Hair follicular keratinocyte (primary cell): Measurements from ENCODE around the gene NOTO. TPM values are rescaled to one million over a fixed set of nuclear protein-coding genes. Genes with fewer than 3 reads are reported as not detected.

Source experiments
- total RNA-seq: library from RNA; depleted of rRNA; stranded (reverse); fragments of >200 nt; gene quantifications from 2 replicates; pipeline ENCODE4 v1.2.3, GENCODE V29; 2015

The NOTO gene, protein sequence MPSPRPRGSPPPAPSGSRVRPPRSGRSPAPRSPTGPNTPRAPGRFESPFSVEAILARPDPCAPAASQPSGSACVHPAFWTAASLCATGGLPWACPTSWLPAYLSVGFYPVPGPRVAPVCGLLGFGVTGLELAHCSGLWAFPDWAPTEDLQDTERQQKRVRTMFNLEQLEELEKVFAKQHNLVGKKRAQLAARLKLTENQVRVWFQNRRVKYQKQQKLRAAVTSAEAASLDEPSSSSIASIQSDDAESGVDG
- total RNA-seq = not detected in 2 replicates

GRCh38 chr2:73202156-73203054 lies at the start of gene NOTO:
NOTO (plus strand) TSS chr2:73202574; CDS start chr2:73202667, 93 bp downstream.

DNA sequence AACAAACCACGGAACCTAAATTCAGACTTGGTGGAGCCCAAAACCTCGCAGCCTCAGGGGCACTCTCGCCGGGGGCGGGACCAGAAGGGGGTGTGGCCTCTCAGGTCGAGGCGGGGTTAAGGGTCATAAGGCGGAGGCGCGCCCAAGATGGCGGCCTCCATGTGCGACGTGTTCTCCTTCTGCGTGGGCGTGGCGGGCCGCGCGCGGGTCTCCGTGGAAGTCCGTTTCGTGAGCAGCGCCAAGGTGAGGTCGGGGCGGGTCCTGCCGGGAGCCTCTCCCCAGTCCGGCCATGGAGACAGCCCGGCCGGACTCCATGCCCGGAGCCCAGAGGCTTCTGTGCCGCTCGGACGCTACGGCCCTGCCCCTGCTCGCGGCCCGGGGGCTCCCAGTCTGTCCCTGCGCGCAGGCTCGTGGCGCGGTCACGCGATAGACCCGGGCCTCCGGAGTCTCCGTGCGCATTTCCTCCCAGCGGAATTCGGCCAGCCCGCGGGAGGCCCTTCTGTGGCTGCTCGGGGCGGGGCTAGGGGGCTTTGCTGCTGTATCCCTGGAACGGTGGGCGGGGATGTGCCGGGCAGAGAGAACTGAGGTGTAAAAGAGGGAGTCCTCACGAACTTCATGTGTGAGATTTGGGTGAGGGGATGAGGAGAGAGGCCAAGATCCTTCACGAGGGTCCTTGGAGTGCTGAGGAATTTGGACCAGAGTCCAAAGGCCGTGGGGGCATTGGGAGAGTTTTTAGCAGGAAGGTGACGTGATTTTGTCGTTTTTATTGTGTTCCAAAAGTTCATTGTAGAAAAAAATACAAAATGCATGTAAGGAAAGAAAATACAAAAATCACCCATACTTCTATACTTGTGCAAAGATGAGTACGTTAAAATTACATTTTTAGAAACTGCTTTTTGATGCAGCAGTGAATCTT lies 12.0 kb downstream of the NOTO start, which contains the start of gene SMYD5:
Gene SMYD5 (plus strand): TSS at position 126 of the 916 bp plus-strand sequence. CDS start 22 bp downstream, at position 148.

DNA sequence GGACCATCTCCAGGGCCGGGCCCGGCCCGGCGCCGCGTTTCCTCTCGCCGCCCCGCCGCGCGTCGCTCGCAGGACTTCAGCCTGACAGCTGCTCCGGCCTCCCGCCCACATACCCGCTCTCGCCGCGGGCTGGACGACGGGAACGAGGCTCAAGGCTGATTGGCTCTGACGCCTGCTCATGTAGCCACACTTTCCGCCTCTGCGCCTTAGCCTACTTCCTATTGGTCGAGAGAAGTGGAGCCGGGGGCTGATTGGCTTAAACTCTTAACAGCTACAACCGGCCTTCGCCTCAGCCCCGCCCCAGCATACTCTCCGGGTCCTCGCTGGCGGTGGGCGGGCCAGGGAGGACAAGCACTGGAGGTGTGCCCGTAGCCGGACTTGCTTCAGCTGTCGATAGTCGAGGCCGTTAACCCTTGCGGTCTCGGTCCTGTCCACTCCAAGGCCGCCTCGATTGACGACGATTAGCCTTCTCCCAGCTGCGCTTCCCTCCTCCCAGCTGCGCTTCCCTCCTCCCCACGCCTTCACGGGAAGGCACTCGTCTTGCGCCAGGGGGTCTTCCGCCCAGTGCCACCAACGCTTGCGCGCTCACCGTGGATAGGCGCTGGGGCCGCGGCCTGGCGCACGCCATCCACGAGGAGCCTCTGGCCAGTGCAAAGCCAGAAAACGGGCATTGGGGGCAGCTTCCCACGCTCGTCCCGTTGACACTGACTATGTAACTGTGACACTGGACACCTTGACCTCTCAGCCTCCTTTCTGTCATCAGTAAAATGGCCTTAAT lies 31.0 kb downstream of the NOTO start, which contains the start of gene PRADC1:
Gene PRADC1 (minus strand): TSS at position 86 of the 778 bp plus-strand sequence. CDS start 79 bp downstream, at position 7.

DNA sequence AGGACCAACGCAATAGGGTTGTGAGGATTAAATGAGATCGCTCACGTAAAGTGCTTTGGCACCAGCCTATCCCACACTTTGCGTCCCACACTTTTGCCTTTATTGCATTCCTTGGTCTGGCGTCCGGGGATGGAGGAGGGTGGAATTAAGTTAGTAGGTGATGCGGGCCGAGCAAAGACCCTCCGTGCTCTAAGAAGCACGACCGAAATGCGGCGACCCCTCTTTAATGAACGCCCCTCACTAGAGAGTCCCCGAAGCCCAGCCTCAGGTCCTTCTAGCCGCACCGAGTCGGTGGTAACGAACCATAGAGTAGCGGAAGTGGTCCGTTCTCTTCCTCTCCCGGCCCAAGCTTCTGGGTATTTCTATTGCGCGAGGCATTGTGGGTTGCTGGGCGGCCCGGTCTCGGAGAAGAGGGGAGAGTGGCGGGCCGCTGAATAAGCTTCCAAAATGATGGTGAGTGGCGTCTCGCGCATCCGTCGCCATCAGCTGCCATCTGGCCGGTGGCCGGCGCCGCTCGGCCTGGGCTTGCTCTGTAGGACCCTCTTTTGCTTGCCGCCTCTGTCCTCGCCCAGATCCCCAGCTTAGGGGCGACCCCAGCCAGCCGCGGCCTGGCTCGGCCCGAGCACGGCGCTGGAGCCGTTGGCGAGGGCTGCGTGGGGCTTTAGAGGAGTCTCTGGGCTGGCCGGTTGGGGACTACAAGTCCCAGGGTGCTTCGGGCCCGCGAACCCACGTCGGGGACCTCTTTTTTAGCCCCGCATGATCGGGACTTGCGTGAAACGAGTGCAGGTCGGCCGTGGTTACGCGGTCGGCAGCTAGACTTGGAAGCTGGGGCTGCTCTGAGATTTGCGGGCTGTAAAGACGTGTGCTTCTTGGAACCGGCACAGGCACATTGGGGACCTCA lies 31.8 kb downstream of the NOTO start, which contains the start of gene CCT7:
Gene CCT7 (plus strand): TSS at position 377 of the 901 bp plus-strand sequence. CDS start 71 bp downstream, at position 448.

Other genes with a start within 250 kb of the NOTO start
- gene SFXN5, start 130.9 kb upstream of the NOTO start, total RNA-seq = 3.6 and 4.1 TPM in 2 replicates
- 32.2 and 41.5 TPM in 2 replicates for gene RAB11FIP5, start 89.6 kb upstream of the NOTO start, total RNA-seq
- gene SMYD5, start 11.7 kb downstream of the NOTO start, total RNA-seq = 20.9 and 28.7 TPM in 2 replicates
- gene PRADC1, start 30.7 kb downstream of the NOTO start, total RNA-seq = 12.0 and 13.8 TPM in 2 replicates
- gene CCT7, start 31.7 kb downstream of the NOTO start, total RNA-seq = 333 and 522 TPM in 2 replicates
- gene FBXO41, start 81.9 kb downstream of the NOTO start, total RNA-seq = 5.4 and 5.5 TPM in 2 replicates
- not detected in 2 replicates for gene EGR4, start 91.0 kb downstream of the NOTO start, total RNA-seq
- gene ALMS1, start 183.3 kb downstream of the NOTO start, total RNA-seq = 5.7 and 7.0 TPM in 2 replicates